NT2/D1 (cell line): ENCODE measurements around the gene CLIC1.

ENCODE experiments used
- YY1 ChIP-seq: IDR thresholded peaks from 2 replicates; pipeline ENCODE4 v1.6.1; 2011; ENCODE audit not compliant: insufficient read length, insufficient read depth
- ZNF274 ChIP-seq: IDR thresholded peaks from 2 replicates; pipeline ENCODE4 v1.6.1; 2011; ENCODE audit warnings: mild to moderate bottlenecking, low read depth, low read length

GRCh38 chr6:31723980-31724691, 12.2 kb downstream of the CLIC1 start:
- TF ChIP-seq YY1 = no peak
- TF ChIP-seq ZNF274 = no peak
